ENCODE data around the gene CFI. TPM values are rescaled to one million over a fixed set of nuclear protein-coding genes. Genes with fewer than 3 reads are reported as not detected.

CFI gene
- total RNA-seq, 3 donors from 2014 or later (not counting 1 experiment from before 2014, with no cell fraction given) = not detected

DNA sequence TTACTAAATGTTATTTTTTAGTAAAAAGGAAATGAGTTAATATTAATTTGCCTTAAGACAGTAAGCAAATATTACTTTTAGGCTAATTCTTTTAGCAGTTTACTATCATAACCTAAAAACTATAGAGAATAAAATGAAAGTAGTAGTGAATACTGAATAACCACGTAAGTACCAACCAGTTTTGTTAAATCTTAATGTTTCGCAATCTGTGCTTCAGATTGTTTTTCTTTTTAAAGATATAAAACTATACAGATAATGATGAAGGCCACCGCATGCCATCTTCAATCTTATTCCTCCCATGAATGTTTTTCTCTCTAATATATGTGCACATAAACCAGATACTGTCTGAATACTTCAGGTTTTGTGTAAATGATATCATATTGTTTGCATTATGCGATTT, 32.0 kb upstream of the CFI start:
- WGBS (ENCODE audit: insufficient coverage) = no CpG with 5 or more reads among the region's 4 CpGs
- no peaks in the 10 kb centered on the region for H3K4me1 Mint-ChIP-seq
- H3K27me3 ChIP-seq (ENCODE audit: control insufficient read depth, insufficient read depth, low read length) = no peaks in the 10 kb centered on the region
- H3K36me3 Mint-ChIP-seq = peaks cover 6% of the 10 kb centered on the region
- H3K9me3 ChIP-seq (ENCODE audit: control insufficient read depth, insufficient read depth, low read length) = no peaks in the 10 kb centered on the region
- H3K27ac Mint-ChIP-seq = no peak overlapping the region
- H3K9me3 Mint-ChIP-seq = no peaks in the 10 kb centered on the region
- TF ChIP-seq, protein P1, sequence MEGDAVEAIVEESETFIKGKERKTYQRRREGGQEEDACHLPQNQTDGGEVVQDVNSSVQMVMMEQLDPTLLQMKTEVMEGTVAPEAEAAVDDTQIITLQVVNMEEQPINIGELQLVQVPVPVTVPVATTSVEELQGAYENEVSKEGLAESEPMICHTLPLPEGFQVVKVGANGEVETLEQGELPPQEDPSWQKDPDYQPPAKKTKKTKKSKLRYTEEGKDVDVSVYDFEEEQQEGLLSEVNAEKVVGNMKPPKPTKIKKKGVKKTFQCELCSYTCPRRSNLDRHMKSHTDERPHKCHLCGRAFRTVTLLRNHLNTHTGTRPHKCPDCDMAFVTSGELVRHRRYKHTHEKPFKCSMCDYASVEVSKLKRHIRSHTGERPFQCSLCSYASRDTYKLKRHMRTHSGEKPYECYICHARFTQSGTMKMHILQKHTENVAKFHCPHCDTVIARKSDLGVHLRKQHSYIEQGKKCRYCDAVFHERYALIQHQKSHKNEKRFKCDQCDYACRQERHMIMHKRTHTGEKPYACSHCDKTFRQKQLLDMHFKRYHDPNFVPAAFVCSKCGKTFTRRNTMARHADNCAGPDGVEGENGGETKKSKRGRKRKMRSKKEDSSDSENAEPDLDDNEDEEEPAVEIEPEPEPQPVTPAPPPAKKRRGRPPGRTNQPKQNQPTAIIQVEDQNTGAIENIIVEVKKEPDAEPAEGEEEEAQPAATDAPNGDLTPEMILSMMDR (IDR thresholded peaks at IDR 0.05) = no peak
- ATAC-seq = no peak
- H3K4me1 ChIP-seq (ENCODE audit: control insufficient read depth, insufficient read depth, low read length) = no peaks in the 10 kb centered on the region
- no peak overlapping the region for H3K4me3 Mint-ChIP-seq
- intact Hi-C loops (cut with micrococcal nuclease) = no loop called here
- H3K27ac ChIP-seq (ENCODE audit: low read length) = no peak overlapping the region
- H3K27me3 Mint-ChIP-seq (ENCODE audit: low read depth in 2 of 2) = no peaks in the 10 kb centered on the region
- H3K36me3 ChIP-seq (ENCODE audit: control insufficient read depth, insufficient read depth, low read length) = peaks cover 1% of the 10 kb centered on the region
- no peak for DNase-seq
- H3K4me3 ChIP-seq (ENCODE audit: low read length) = no peak overlapping the region

DNA sequence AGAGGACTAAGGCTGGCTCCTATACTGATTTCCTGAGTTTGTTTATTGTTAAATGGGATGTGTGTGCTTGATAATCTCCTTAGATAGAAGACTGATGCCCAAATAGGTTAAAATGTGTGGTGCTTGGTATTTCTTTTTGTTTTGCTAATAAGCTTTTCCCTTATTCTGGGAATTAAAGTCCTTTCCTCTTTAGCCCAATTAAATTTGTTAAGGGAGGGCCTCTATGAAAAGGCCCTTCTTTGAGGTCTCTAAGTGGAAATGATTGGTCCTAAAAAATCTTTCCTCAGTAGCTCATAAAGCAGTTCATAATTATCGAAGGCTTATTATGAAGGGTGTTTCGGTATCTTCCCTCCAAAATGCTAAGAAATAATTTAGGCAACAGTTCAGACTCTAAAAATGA, 25.9 kb upstream of the CFI start, which contains the start of gene RRH:
Gene RRH, plus strand, starts transcription at position 301 of the 400 bp plus-strand sequence. Its CDS starts 56 bp downstream, at position 357.
- no peak within 1 kb of the TSS for H3K4me3 ChIP-seq (ENCODE audit: low read length)
- 100% methylated on average over 1 of the region's 2 CpGs for WGBS (ENCODE audit: insufficient coverage)
- no peaks in the 10 kb centered on the region for H3K4me1 Mint-ChIP-seq
- no peak within 1 kb of the TSS for H3K4me3 Mint-ChIP-seq
- no peaks in the 10 kb centered on the region for H3K9me3 Mint-ChIP-seq
- TF ChIP-seq, protein P1 (IDR thresholded peaks at IDR 0.05) = no peak
- H3K4me1 ChIP-seq (ENCODE audit: control insufficient read depth, insufficient read depth, low read length) = no peaks in the 10 kb centered on the region
- ATAC-seq (no peak), DNase-seq (no peak)
- H3K36me3 ChIP-seq (ENCODE audit: control insufficient read depth, insufficient read depth, low read length) = peaks cover 31% of the 10 kb centered on the region
- no peaks in the 10 kb centered on the region for H3K27me3 ChIP-seq (ENCODE audit: control insufficient read depth, insufficient read depth, low read length)
- H3K9me3 ChIP-seq (ENCODE audit: control insufficient read depth, insufficient read depth, low read length) = no peaks in the 10 kb centered on the region
- H3K27ac ChIP-seq (ENCODE audit: low read length) = no peak within 1 kb of the TSS
- H3K27me3 Mint-ChIP-seq (ENCODE audit: low read depth in 2 of 2) = no peaks in the 10 kb centered on the region
- intact Hi-C loops (cut with micrococcal nuclease) = no loop called here
- H3K36me3 Mint-ChIP-seq = no peaks in the 10 kb centered on the region
- H3K27ac Mint-ChIP-seq = no peak within 1 kb of the TSS

DNA sequence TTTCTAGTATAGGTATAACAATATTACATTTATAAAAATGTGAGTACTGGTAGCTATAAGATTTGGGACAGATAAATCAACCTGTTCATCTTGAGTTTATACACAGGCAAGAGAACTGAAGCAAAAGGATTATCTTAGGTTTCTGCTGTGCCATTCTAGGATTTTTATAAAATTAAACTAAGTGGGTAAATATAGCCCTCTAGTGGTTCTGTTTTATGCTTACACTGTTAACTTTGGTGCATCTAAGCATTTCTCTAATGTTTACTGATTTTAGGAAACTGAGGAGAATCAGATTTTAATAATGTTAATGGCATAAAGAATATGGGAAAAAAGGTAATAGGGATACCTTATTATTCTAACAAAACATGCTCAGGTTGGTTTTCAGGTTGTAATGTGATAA, 24.9 kb upstream of the CFI start:
- peak; percentile 44 to 64 (median 57) for ATAC-seq
- H3K27ac ChIP-seq (ENCODE audit: low read length) = no peak overlapping the region
- Mint-ChIP-seq H3K36me3 (no peaks in the 10 kb centered on the region), H3K27ac (no peak overlapping the region), H3K4me3 (no peak overlapping the region), H3K4me1 (no peaks in the 10 kb centered on the region), H3K27me3 (ENCODE audit: low read depth in 2 of 2) (no peaks in the 10 kb centered on the region), H3K9me3 (no peaks in the 10 kb centered on the region)
- no peaks in the 10 kb centered on the region for H3K4me1 ChIP-seq (ENCODE audit: control insufficient read depth, insufficient read depth, low read length)
- DNase-seq = peak in 1 of 2 donors; percentile 46
- intact Hi-C loops (cut with micrococcal nuclease) = loop anchor here (1.0 kb wide), 2 partner anchors 123 to 404 kb away; partner anchors contain the start of gene CASP6
- H3K27me3 ChIP-seq (ENCODE audit: control insufficient read depth, insufficient read depth, low read length) = no peaks in the 10 kb centered on the region
- no peak overlapping the region for H3K4me3 ChIP-seq (ENCODE audit: low read length)
- TF ChIP-seq, protein P1 (IDR thresholded peaks at IDR 0.05) = peak; percentile 64
- H3K36me3 ChIP-seq (ENCODE audit: control insufficient read depth, insufficient read depth, low read length) = peaks cover 36% of the 10 kb centered on the region
- no peaks in the 10 kb centered on the region for H3K9me3 ChIP-seq (ENCODE audit: control insufficient read depth, insufficient read depth, low read length)

DNA sequence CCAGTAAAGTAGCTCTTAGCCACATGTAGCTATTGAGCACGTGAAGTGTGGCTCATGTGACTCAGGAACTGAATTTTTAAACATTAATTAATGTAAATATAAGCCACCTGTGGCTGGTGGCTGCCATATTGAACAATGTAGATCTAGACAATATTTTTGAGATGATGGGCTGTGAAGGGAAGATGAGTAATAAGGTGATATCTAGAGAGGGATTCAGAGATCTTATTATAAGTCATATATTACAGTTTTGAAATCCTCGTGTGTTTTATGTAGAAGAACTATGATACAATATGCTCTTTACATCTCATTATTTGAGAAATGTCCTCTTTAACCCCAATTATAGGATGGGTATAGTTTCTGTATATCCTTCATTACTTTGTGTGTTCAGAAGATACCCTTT, 19.4 kb upstream of the CFI start:
- intact Hi-C loops (cut with micrococcal nuclease) = no loop called here
- no peak overlapping the region for H3K27ac Mint-ChIP-seq

More for the DNA sequence above, 19.4 kb upstream of the CFI start:
- H3K27me3 Mint-ChIP-seq (ENCODE audit: low read depth in 2 of 2) = no peaks in the 10 kb centered on the region
- DNase-seq (no peak), ATAC-seq (no peak)
- peaks cover 20 to 26% of the 10 kb centered on the region in 2 donors for H3K4me1 Mint-ChIP-seq
- H3K36me3 Mint-ChIP-seq = no peaks in the 10 kb centered on the region
- Histone ChIP-seq H3K9me3 (ENCODE audit: control insufficient read depth, insufficient read depth, low read length) (no peaks in the 10 kb centered on the region), H3K4me1 (ENCODE audit: control insufficient read depth, insufficient read depth, low read length) (peaks cover 4% of the 10 kb centered on the region), H3K27me3 (ENCODE audit: control insufficient read depth, insufficient read depth, low read length) (no peaks in the 10 kb centered on the region), H3K4me3 (ENCODE audit: low read length) (no peak overlapping the region), H3K27ac (ENCODE audit: low read length) (no peak overlapping the region), H3K36me3 (ENCODE audit: control insufficient read depth, insufficient read depth, low read length) (peaks cover 52% of the 10 kb centered on the region)
- no peaks in the 10 kb centered on the region for H3K9me3 Mint-ChIP-seq
- H3K4me3 Mint-ChIP-seq = no peak overlapping the region
- TF ChIP-seq, protein P1 (IDR thresholded peaks at IDR 0.05) = no peak
- no CpG with 5 or more reads among the region's 2 CpGs for WGBS (ENCODE audit: insufficient coverage)
